ENCODE results near the gene RFC5. TPM values are rescaled to one million over a fixed set of nuclear protein-coding genes. Genes with fewer than 3 reads are reported as not detected.
"Not testable (repeated sequence)": the region's sequence is repeated elsewhere in the genome, so short reads cannot be mapped to it uniquely, and the experiment has no call there.

RFC5 gene
- total RNA-seq, 1 experiment from 2014 or later, result 49.2 TPM

- DNase-seq (ENCODE audit: low spot score), result no peak
Measured at GRCh38 chr12:118015306-118015705, 1.2 kb upstream of the RFC5 start.

GRCh38 chr12:118015944-118016343, 559 bp upstream of the RFC5 start:
- no peak for DNase-seq (ENCODE audit: low spot score)

DNA sequence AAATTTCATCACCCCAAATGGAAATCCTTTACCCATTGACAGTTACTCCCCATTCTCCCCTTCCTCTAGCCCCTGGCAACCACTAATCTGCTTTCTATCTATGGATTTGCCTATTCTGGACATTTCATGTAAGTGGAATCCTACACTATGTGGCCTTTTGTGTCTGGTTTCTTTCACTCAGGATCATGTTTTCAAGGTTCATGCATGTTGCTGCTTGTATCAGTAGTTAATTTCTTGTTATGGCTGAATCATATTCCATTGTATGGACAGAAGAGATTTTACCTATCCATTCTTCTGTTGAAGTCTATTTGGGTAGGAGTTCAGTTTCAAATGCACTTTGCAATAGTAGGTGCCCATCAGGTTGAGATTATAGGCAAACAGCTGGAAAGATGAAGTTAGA, 1.4 kb downstream of the RFC5 start:
- no peak for DNase-seq (ENCODE audit: low spot score)

GRCh38 chr12:118020036-118020435, 3.5 kb downstream of the RFC5 start:
- DNase-seq (ENCODE audit: low spot score), result no peak

GRCh38 chr12:118022097-118022727, 5.7 kb downstream of the RFC5 start:
- DNase-seq (ENCODE audit: low spot score), result not testable (repeated sequence)

DNA sequence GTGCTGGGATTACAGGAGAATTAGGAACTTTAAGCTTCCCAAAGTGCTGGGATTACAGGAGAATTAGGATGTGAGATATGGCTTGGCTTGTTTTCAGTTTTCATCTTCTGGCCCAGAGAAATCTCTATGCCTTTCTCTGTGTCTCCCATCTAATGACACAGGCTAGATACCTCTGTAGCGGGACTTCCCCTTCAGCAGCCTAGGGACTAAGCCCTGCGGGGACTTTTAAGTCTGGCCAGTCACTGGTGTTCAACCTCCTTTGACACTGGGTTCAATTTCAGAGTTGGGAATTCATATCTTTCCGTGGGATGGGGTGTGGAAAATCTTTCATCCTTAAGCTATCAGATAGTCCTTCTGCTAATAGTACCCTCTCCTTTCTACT, 6.2 kb downstream of the RFC5 start:
- no peak for DNase-seq (ENCODE audit: low spot score)

DNA sequence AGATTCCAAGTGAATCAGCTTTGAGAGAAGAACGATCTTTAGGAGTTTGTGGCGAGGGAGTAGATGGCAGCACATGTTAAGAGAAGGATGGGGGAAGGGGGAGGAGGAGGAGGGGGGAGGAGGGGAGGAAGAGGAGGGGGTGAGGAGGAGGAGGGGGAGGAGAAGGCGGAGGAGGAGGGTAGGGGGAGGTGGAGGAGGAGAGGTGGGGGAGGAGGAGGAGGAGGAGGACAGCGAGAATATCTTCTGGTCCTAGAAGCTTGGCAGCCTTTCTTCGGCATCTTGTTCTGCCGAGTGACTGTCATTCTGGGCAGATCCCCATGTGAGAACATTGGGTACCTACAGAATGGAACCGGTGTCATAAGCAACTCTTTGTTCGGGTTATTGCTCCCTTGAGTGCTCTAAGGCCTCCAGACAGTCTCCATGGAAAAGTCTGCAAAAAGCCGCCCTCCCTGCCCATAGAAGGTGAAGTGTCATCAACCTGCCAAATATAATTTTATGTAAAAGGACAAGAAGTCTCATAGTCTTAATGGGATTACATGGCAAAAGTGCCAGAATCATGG, 6.9 kb downstream of the RFC5 start:
- DNase-seq (ENCODE audit: low spot score), result no peak

- no peak for DNase-seq (ENCODE audit: low spot score)
Measured at GRCh38 chr12:118025168-118025567, 8.7 kb downstream of the RFC5 start.

GRCh38 chr12:118029166-118029565, 12.7 kb downstream of the RFC5 start:
- DNase-seq (ENCODE audit: low spot score), result no peak

DNA sequence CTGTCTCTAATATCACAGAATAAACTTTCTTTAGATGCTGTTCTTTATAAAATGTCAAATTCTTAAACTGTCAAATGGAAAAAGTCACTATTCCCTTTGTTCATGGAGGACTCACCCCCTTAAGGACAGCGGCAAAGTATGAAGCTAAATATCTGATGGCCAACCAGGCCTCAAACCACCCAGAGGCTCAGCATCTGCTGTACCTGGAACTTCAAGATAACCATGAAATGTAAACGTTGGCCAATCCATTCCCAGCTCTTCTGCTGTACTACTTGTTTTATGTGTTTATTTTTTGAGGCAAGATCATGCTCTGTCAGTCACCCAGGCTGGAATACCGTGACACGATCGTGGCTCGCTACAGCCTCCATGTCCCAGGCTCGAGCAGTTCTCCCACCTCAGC, 15.7 kb downstream of the RFC5 start:
- no peak for DNase-seq (ENCODE audit: low spot score)

DNA sequence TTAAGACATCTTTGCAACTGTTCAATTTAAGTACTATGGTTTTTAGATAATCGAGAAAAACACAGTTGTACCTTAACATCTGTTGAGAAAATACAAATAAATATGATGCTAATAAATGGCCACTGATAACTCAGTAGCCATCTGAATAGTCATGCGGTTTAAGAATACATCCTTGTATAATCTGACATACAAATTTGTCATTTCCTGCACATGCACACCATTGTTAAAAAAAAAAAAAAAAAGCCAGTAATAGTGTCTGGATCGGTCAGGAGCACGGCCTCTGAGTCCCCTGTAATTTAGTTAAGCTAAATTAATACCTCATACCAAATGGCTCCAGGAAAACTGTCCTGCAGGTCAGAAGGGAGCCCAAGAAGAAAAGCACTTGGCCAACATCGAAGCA, 16.8 kb downstream of the RFC5 start:
- no peak for DNase-seq (ENCODE audit: low spot score)

DNA sequence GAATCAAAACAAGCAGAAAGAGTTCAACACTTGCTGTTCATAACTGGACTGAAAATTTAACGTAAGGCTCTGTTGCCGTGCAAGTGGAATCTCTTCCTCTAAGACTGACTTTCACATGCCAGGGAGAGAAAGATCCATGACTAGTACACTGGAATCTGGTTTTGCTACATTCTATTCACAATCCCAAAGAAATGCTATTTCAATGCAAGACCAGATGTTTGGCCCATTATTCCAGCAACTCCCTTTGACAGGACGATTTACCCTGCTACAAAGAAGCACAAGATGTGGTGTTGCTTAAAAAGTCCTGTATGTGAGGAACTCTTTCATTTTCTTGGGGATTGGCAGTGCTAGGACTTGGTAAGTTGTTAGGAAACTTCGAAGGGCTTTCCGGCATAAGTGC, 17.4 kb downstream of the RFC5 start:
- no peak for DNase-seq (ENCODE audit: low spot score)

DNA sequence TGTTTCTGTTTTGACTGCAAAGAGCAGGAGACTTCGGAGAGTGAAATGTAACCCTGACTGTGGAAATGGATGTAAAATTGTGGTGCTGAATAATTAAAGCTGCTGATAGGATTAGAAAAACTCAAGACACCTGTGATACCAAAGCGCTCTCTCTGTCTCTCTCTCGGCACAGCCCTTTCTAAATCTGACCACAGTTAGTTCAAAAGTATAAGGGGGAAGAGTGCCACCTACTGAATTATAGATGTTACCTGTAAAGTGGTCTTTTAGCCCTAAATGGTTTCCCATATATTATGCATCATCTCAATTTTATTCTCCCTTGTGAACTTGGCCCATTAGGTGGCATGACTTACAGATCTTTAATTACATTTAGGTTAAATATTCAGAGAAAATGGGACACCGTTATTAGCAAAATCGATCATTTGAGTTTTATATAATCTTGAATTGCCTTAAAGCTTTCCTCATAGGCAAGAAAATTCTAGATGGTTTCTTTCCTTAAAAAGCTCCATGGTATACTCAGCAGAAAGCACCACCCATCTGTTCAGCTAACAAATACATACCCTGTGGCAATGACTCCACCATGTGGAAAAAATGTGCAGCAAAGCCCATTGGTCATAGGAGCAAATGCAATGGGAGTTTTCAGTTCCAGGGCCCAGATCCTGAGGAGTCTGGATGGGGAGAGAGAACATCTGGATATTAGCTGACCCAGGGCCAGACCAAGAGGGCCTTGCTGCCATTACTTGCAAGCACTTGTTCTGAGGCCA, 18.1 kb downstream of the RFC5 start:
- DNase-seq (ENCODE audit: low spot score), result peak; percentile 44

- DNase-seq (ENCODE audit: low spot score), result peak; percentile 47
Measured at GRCh38 chr12:118035190-118036041, 18.9 kb downstream of the RFC5 start.

GRCh38 chr12:118036672-118037411, 20.3 kb downstream of the RFC5 start:
- no peak for DNase-seq (ENCODE audit: low spot score)

DNA sequence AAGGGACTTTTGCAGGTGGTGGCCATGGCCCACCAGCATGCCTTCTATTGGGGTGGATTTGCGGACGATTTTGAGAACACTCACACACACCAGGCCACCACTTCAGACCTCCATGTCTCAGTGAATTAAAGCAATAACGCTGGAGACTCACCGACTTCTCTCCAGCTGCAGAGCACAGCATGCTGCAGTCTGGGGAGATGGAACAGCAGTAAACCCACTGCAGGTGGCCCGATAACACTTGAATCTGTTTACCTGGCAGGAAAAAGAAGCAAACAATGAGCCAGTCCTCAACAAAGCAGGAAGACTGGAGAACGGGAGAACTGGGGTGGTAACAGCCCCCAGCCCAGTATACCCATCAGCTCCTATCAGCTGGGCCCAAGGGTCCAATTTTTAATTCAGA, 21.6 kb downstream of the RFC5 start:
- DNase-seq (ENCODE audit: low spot score), result no peak

- DNase-seq (ENCODE audit: low spot score), result no peak
Measured at GRCh38 chr12:118042091-118042490, 25.6 kb downstream of the RFC5 start.

- DNase-seq (ENCODE audit: low spot score), result no peak
Measured at GRCh38 chr12:118044075-118044474, 27.6 kb downstream of the RFC5 start.

DNA sequence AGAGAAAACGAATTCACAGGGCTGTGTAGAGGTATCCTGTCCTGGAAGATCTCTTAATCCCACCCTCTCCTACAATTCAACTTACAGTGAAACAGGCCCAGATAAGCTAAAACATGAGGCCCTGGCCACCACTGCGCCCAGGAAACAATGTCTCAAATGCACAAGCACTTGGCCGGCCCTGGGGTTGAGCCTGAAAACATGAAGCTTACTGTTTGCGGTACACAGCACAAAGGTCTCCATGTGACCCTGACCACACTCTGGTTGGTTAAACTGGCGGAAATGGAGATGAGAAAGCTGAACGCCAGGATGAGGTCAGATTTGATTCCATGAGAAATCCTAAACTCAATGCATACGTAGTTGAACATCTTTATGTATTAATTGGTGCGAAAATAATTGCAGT, 28.1 kb downstream of the RFC5 start:
- no peak for DNase-seq (ENCODE audit: low spot score)

GRCh38 chr12:118046430-118046829, 29.9 kb downstream of the RFC5 start:
- no peak for DNase-seq (ENCODE audit: low spot score)
